HCT116 (cell line): ENCODE results near the gene PAMR1. TPM values are rescaled to one million over a fixed set of nuclear protein-coding genes. Genes with fewer than 3 reads are reported as not detected.

Experiments
- ATAC-seq: fragments of 200-7000 bp; cut with Tn5 transposase; 2 replicates; pipeline ENCODE4 v1.9.1; 2020; ENCODE audit warnings: mild to moderate bottlenecking, moderate library complexity
- BruUV-seq: library from RNA; stranded (reverse); fragments of 400-500 nt; replicated peaks from 2 replicates; lab custom pipeline; 2021; lab: Mats Ljungman, UMichigan
- CTCF ChIA-PET: fragments of 300-600 bp; sonication (Branson Sonifier 250); formaldehyde crosslinking; loops from one replicate; lab custom pipeline; 2021; ENCODE audit warnings: antibody characterized with exemption; lab: Charles Lee
- POLR2A ChIA-PET: fragments of 300-600, 350-600 bp; sonication (Branson Sonifier 250); formaldehyde crosslinking; loops from one replicate; lab custom pipeline; 2021; ENCODE audit warnings: antibody characterized with exemption; lab: Charles Lee
- RAD21 ChIA-PET, 2 experiments: fragments of 300-600 bp; sonication (Branson Sonifier 250); formaldehyde crosslinking; loops; one replicate each; lab custom pipeline; 2023; ENCODE audit warnings: low total read pairs in 2 of 2; ENCODE audit not compliant: uncharacterized antibody in 2 of 2, unreplicated experiment in 2 of 2, low non-redundant PET in 1 of 2; lab: Charles Lee
- DNase-seq: peaks from one replicate; pipeline ENCODE4 v3.0.0-alpha.2; 2010; ENCODE audit warnings: low read depth, low spot score
- H2AFZ ChIP-seq: fragments of 200-600 bp; shearing (Covaris generic), sonication (generic); 2 replicates; pipeline ENCODE4 v1.6.1; 2017; ENCODE audit warnings: low read depth, mixed run types, mixed read lengths, antibody characterized with exemption, low read length; ENCODE audit not compliant: poor library complexity, severe bottlenecking
- H3K27ac ChIP-seq: 2 replicates; pipeline ENCODE4 v1.5.1; 2012; ENCODE audit warnings: low read depth, low read length
- H3K27me3 ChIP-seq: fragments of 200-600 bp; sonication (generic); 2 replicates; pipeline ENCODE4 v1.6.1; 2016; ENCODE audit warnings: mixed run types, low read length, mixed read lengths; ENCODE audit not compliant: insufficient read depth
- H3K36me3 ChIP-seq, 2 experiments: fragments of 200-500 bp in 1 of 2; fragments of 200-600 bp in 1 of 2; sonication (Bioruptor generic) in 1 of 2; sonication (generic) in 1 of 2; 2 replicates each; pipeline versions ENCODE4 v1.5.1 to v1.6.1; 2014 to 2016; ENCODE audit warnings: low read length in 2 of 2, inconsistent platforms in 1 of 2, mixed read lengths in 1 of 2, mixed run types in 1 of 2; ENCODE audit not compliant: insufficient read depth in 2 of 2, control insufficient read depth in 1 of 2
- H3K4me1 ChIP-seq, 2 experiments: fragments of 200-600 bp in 1 of 2; sonication (generic) in 1 of 2; 2 replicates each; pipeline versions ENCODE4 v1.5.1 to v1.6.1; 2012 to 2017; ENCODE audit warnings: low read length in 2 of 2, inconsistent platforms in 1 of 2, mild to moderate bottlenecking in 1 of 2, mixed read lengths in 1 of 2, mixed run types in 1 of 2, moderate library complexity in 1 of 2; ENCODE audit not compliant: insufficient read depth in 2 of 2, control insufficient read depth in 1 of 2
- H3K4me2 ChIP-seq: fragments of 200-600 bp; sonication (generic); 2 replicates; pipeline ENCODE4 v1.6.1; 2017; ENCODE audit warnings: mixed run types, low read length, mixed read lengths
- H3K4me3 ChIP-seq, 2 experiments: fragments of 200-600 bp in 1 of 2; sonication (generic) in 1 of 2; replicated peaks in 1 of 2; 2 replicates each; pipeline ENCODE4 v1.5.1; 2011 to 2016; ENCODE audit warnings: low read length in 2 of 2, control low read depth in 1 of 2, low read depth in 1 of 2, mild to moderate bottlenecking in 1 of 2, mixed read lengths in 1 of 2, mixed run types in 1 of 2
- H3K79me2 ChIP-seq: fragments of 200-600 bp; sonication (generic); 2 replicates; pipeline ENCODE4 v1.6.1; 2017; ENCODE audit warnings: mild to moderate bottlenecking, mixed run types, low read length, moderate library complexity, mixed read lengths; ENCODE audit not compliant: insufficient read depth
- H3K9ac ChIP-seq: fragments of 200-600 bp; sonication (generic); 2 replicates; pipeline ENCODE4 v1.6.1; 2016; ENCODE audit warnings: low read length, mixed read lengths
- H3K9me2 ChIP-seq: fragments of 200-600 bp; sonication (generic), shearing (Covaris generic); 2 replicates; pipeline ENCODE4 v1.6.1; 2017; ENCODE audit warnings: mixed run types, mild to moderate bottlenecking, moderate library complexity; ENCODE audit not compliant: insufficient read depth
- H3K9me3 ChIP-seq, 2 experiments: fragments of 200-500 bp in 1 of 2; fragments of 200-600 bp in 1 of 2; sonication (Bioruptor generic) in 1 of 2; sonication (generic) in 1 of 2; 2 replicates each; pipeline ENCODE4 v1.6.1; 2014 to 2017; ENCODE audit warnings: low read length in 2 of 2, mixed read lengths in 2 of 2, inconsistent platforms in 1 of 2, low read depth in 1 of 2, mild to moderate bottlenecking in 1 of 2, mixed run types in 1 of 2, moderate library complexity in 1 of 2; ENCODE audit not compliant: control insufficient read depth in 1 of 2, insufficient read depth in 1 of 2
- H4K20me1 ChIP-seq: fragments of 200-600 bp; sonication (generic), shearing (Covaris generic); 2 replicates; pipeline ENCODE4 v1.6.1; 2017; ENCODE audit warnings: mixed run types, mild to moderate bottlenecking, moderate library complexity; ENCODE audit not compliant: insufficient read depth
- EGR1 ChIP-seq: IDR thresholded peaks from 2 replicates; pipeline ENCODE4 v1.6.1; 2012; ENCODE audit warnings: low read depth
- ELF1 ChIP-seq: IDR thresholded peaks from 2 replicates; pipeline ENCODE4 v1.6.1; 2012; ENCODE audit warnings: low read depth, borderline replicate concordance
- FOSL1 ChIP-seq: IDR thresholded peaks from 2 replicates; pipeline ENCODE4 v1.6.1; 2012; ENCODE audit warnings: low read depth
- JUND ChIP-seq: IDR thresholded peaks from 2 replicates; pipeline ENCODE4 v1.6.1; 2012
- MAX ChIP-seq: IDR thresholded peaks from 2 replicates; pipeline ENCODE4 v1.6.1; 2012
- POLR2A ChIP-seq: IDR thresholded peaks from 2 replicates; pipeline ENCODE4 v1.7.0; 2011; ENCODE audit warnings: borderline replicate concordance; ENCODE audit not compliant: insufficient read depth, insufficient read length; ENCODE audit errors: extremely low read depth
- POLR2AphosphoS5 ChIP-seq: IDR thresholded peaks from 2 replicates; pipeline ENCODE4 v1.6.1; 2011; ENCODE audit warnings: mild to moderate bottlenecking, low read depth, low read length, moderate library complexity
- RAD21 ChIP-seq: IDR thresholded peaks from 2 replicates; pipeline ENCODE4 v1.6.1; 2012; ENCODE audit warnings: low read depth, mild to moderate bottlenecking
- SRF ChIP-seq: IDR thresholded peaks from 2 replicates; pipeline ENCODE4 v1.6.1; 2012; ENCODE audit warnings: low read depth
- TCF7L2 ChIP-seq: IDR thresholded peaks from 2 replicates; pipeline ENCODE4 v1.7.0; 2011; ENCODE audit warnings: borderline replicate concordance, inconsistent platforms; ENCODE audit not compliant: insufficient read depth, insufficient read length; ENCODE audit errors: extremely low read depth
- YY1 ChIP-seq: IDR thresholded peaks from 2 replicates; pipeline ENCODE4 v1.6.1; 2011; ENCODE audit warnings: low read length, low read depth, moderate library complexity, mild to moderate bottlenecking; ENCODE audit not compliant: insufficient replicate concordance; ENCODE audit errors: extremely low read depth
- ZFX ChIP-seq: fragments of 450-650 bp; IDR thresholded peaks from 2 replicates; pipeline ENCODE4 v1.6.1; 2017
- intact Hi-C: fragments of 100-400 bp; cut with micrococcal nuclease; formaldehyde crosslinking; loops from 2 replicates; pipeline ENCODE4 v1.10.0; 2022
- total RNA-seq: library from RNA; stranded (reverse); gene quantifications from one replicate; pipeline ENCODE4 v1.2.1, GENCODE V29; 2021; ENCODE audit not compliant: unreplicated experiment

Gene PAMR1
- total RNA-seq, 1 experiment from 2014 or later: not detected

- ATAC-seq: no peak
- H2AFZ ChIP-seq: no peak overlapping the region
- ChIA-PET POLR2A (no interaction called here), RAD21 (no interaction called here), CTCF (no interaction called here)
- BruUV-seq: no TSS peak
- H3K9me2 ChIP-seq: no peaks in the 10 kb centered on the region
- no peak for DNase-seq
- no peak overlapping the region for H3K4me2 ChIP-seq
- no peak overlapping the region for H3K27ac ChIP-seq
- no peaks in the 10 kb centered on the region for H3K79me2 ChIP-seq
- H3K4me3 ChIP-seq: no peak overlapping the region
- no peak overlapping the region for H3K9ac ChIP-seq
- H4K20me1 ChIP-seq: no peaks in the 10 kb centered on the region
- no peaks in the 10 kb centered on the region for H3K4me1 ChIP-seq
- TF ChIP-seq RAD21 (no peak), ZFX (no peak), TCF7L2 (no peak), YY1 (no peak), EGR1 (no peak), JUND (no peak), POLR2A (no peak), ELF1 (no peak), POLR2AphosphoS5 (no peak), MAX (no peak), FOSL1 (no peak), SRF (no peak)
- no peaks in the 10 kb centered on the region for H3K36me3 ChIP-seq
- intact Hi-C loops: no loop called here
- no peaks in the 10 kb centered on the region for H3K9me3 ChIP-seq
- H3K27me3 ChIP-seq: peaks cover 66% of the 10 kb centered on the region
Measured at GRCh38 chr11:35433588-35433987, 91.8 kb downstream of the PAMR1 start.

GRCh38 chr11:35432464-35432863, 93.0 kb downstream of the PAMR1 start:
- H3K36me3 ChIP-seq: no peaks in the 10 kb centered on the region
- no TSS peak for BruUV-seq
- no peak overlapping the region for H3K27ac ChIP-seq
- H3K4me2 ChIP-seq: no peak overlapping the region
- ChIA-PET CTCF (no interaction called here), POLR2A (no interaction called here), RAD21 (no interaction called here)
- no peaks in the 10 kb centered on the region for H4K20me1 ChIP-seq
- ATAC-seq (no peak), DNase-seq (no peak)
- H3K4me1 ChIP-seq: no peaks in the 10 kb centered on the region
- no peak overlapping the region for H2AFZ ChIP-seq
- H3K79me2 ChIP-seq: no peaks in the 10 kb centered on the region
- no peak overlapping the region for H3K4me3 ChIP-seq
- H3K9me2 ChIP-seq: no peaks in the 10 kb centered on the region
- TF ChIP-seq EGR1 (no peak), ZFX (no peak), YY1 (no peak)
- no peaks in the 10 kb centered on the region for H3K9me3 ChIP-seq
- peaks cover 65% of the 10 kb centered on the region for H3K27me3 ChIP-seq
- intact Hi-C loops: no loop called here
- H3K9ac ChIP-seq: no peak overlapping the region
